HG03066 (cell line): ENCODE data around the gene SCAI.
"Not testable (repeated sequence)": the region's sequence is repeated elsewhere in the genome, so short reads cannot be mapped to it uniquely, and the experiment has no call there.

Source experiments
- ATAC-seq: cut with Tn5 transposase; IDR thresholded peaks from one replicate; pipeline ENCODE4 v1.9.1; 2021; ENCODE audit warnings: low read depth; ENCODE audit not compliant: unreplicated experiment

Gene SCAI

DNA sequence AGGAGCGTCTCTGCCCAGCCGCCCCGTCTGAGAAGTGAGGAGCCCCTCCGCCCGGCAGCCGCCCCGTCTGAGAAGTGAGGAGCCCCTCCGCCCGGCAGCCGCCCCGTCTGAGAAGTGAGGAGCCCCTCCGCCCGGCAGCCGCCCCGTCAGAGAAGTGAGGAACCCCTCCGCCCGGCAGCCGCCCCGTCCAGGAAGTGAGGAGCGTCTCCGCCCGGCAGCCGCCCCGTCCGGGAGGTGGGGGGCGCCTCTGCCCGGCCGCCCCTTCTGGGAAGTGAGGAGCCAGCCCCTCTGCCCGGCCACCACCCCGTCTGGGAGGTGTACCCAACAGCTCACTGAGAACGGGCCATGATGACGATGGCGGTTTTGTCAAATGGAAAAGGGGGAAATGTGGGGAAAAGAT, 34.8 kb downstream of the SCAI start:
- not testable (repeated sequence) for ATAC-seq

DNA sequence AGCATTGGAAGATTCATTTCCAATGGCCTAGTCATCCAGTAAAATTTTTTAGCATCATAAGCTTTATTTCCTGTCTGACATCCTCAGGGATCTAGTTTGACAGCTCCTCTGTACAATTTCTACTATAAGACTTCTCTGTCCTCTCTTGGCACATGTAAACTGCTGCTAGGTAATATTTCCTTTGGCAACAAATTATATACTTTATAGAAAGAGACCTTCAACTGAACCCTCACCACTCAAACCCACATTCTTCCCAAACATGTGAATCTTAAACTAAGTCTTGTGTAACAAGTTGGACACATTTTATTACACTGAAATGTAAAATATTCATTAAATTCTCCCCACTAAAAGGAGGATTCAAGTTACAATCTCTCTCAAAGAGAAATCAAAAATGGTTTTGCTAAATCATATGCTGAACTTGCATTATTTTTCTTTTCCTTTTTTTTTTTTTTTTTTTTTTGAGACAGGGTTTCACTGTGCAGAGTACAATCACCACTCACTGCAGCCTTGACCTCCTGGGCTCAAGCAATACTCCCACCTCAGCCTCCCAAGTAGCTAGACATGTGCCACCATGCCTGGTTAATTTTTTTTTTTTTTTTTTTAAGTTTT, 36.9 kb downstream of the SCAI start:
- no peak for ATAC-seq

DNA sequence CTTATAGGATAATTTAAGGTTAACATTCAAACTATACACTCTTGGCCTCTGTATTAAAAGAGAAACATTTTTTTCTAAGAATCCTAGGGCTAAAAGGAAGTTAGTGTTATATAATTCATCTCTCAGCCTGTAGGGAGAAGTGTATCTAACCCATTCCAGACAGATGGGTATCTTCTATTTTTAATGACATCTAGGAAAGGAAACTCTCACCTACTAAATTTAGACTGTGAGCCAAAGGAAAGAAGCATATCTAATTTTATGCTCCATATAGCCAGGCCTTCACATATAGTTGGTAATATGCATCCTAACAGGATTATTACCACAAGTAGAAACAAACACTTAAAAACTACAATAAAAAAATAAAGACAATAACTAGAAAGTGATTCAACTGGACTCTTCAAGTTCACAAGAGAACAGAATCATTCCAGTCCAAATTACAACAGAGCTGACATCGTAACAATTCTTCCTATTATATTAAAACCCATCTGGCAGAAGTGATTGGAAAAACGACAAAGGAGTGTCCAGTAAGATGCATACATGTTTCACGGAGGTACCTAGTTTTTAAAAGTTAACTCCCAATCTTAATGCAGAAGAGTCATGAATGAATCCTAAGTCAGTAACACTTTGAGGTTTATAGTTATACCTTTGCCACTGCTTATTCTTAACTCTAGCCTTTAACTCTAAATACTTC, 39.4 kb downstream of the SCAI start:
- ATAC-seq = no peak

DNA sequence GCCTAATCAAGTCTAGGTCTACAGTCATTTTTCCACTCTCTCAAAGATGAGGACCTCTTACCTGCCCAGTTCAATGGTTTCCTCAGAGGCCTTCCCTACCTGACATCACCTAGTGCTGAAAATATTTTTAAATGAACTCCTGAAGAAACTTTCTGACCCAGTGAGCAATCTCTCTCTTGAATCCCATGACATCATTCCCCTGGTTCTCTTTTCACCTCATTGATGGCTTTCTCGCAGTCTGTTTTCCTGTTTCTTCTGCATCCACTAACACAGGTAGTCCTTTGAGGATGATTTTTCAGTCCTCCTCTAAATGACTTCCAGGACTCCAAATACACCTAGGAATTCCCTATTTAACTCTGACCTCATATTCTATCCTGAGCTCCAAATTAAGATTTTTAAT, 40.3 kb downstream of the SCAI start:
- ATAC-seq = no peak

DNA sequence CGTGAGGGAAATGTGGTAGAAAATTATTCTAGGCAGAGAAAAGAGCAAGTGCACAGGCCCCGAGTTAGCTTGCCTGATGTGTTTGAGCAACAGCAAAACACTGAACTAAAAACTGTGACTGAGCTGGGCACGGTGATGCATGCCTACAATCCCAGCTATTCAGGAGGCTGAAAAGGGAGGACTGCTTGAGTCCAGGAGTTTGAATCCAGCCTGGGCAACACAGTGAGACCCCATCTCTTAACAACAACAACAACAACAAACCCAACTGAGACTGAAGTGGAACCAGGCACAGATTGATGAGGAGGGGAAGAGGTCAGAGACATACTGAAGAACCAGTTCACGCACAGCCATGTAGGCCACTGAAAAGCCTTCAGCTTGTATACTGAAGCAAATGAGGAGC, 42.5 kb downstream of the SCAI start:
- ATAC-seq = no peak

DNA sequence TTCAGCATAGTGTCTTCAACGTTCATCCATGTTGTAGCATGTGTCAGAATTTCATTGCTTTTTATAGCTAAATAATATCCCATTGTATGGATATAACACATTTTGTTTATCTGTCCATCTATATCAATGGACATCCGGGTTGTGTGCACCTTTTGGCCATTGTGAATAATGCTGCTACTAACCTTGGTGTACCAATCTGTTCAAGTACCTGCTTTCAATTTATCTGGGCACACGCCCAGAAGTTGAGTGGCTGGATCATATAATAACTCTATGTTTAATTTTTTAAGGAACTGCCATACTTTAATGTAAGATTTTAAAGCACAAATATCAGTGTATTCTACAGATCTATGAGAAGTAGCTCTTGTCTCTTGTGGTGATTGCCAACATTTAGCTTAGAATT, 43.5 kb downstream of the SCAI start:
- no peak for ATAC-seq

DNA sequence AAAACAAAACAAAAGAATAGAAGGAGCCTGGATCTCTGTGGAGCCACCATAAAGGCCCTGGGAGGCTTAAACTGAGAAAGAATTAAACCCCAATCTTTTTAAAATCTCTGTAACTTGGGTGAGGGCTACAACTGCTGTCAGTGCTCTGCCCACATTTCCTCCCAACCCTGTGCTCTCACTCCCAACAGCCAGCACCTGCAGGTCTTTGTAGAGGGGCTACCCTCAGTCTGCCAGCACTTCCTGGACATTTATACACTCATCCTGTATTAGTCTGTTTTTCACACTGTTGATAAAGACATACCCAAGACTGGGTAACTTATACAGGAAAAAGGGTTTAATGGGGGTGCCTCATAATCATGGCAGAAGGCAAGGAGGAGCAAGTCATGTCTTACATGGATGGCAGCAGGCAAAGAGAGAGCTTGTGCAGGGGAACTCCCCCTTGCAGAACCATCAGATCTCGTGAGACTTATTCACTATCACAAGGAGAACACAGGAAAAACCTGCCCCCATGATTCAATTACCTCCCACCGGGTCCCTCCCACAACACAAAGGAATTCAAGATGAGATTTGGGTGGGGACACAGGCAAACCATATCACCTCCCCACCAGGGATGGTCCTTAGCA, 47.4 kb downstream of the SCAI start:
- ATAC-seq = no peak

DNA sequence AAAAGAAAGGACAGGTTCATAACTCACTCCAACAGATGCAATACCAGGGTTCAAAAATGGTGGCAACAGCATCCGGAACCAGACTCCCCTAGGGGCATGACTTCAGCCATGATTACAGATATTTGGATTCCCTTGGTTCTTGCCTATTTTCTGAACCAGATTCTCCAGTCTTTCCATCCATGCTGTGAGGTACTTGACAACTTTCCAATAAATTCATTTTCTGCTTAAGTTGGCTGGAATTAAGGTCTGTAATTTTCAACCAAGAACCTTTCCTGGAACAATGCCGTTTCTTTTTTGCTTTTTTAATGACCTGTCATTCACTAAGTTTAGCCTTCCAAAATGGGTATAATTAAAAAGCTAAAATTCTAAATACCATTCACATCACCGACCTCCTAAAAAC, 52.2 kb downstream of the SCAI start:
- no peak for ATAC-seq

DNA sequence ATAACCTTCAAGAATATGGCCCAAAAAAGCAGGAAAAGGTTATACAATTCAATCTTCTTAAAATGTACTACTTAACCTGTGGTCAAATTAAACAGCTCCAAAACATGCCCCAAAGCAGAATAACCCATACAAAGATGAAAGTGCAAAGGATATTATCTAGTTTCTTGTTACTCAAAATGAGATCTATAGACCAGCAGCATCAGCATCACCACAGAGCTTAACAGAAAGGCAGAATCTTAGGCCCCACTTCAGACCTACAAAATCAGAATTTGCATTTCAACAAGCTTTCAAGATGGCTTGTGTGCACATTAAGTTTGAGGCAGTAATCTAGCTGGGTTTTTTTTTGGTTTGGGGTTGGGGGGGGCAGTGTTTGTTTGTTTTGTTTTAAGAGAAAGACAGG, 54.0 kb downstream of the SCAI start:
- ATAC-seq = no peak

DNA sequence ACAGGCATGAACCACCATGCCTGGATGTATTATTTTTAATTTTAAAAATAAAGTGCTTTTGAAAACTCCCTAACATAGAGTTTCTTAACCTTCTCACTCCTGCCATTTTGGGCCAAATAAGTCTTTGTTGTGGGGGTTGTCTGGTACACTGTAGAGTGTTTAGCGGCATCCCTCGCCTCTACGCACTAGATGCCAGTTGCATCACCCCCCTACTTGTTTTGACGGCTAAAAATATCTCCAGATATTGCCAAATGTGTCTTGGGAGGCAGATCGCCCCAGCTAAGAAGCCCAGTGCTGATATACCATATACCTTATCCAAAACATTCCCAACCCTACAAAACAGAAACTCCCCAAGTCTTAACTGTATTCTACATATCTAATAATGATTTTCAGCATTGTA, 54.6 kb downstream of the SCAI start:
- ATAC-seq = no peak

DNA sequence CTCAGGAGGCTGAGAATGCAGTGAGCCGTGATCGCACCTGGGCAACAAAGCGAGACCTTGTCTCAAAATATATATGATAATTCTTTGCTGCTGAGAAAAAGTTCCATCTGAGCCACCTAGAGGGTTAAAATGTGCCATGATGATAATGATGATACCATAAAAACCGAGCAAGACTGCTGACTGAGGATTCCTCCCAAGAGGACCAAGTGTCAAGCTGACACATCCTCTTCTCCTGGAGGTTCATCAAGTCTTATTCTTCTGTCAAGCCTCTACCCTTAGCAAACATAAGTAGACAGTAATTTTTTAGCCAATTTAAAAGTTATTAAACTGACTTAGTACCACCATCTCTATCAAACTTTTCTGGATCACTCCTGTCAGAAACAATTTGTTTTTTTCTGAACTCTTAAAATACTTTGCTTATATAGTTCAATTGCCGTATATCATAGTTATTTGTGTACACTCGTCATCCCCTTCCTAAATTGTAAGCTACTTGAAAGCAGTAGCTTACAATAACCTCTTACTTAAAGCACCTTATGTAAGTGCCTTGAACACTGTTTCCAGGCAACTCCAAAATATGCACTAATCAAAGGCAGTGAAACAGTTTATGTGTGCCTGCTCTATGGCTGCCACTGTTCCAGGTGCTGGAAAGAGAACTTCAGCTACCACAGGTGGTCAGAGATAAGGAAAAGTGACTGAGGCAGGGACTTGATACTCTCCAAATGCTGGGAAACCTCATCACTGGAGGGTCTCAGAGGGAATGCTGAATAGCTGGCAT, 57.4 kb downstream of the SCAI start:
- no peak for ATAC-seq

DNA sequence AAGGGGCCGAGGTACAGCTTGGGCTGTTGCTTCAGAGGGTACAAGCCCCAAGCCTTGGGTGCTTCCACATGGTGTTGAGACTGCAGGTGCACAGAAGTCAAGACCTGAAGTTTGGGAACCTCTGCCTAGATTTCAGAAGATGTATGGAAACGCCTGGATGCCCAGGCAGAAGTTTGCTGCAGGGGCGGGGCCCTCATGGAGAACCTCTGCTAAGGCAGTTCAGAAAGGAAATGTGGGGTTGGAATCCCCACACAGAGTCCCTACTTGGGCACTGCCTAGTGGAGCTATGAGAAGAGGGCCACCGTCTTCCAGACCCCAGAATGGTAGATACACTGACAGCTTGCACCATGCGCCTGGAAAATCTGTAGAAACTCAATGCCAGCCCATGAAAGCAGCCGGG, 61.1 kb downstream of the SCAI start:
- not testable (repeated sequence) for ATAC-seq

DNA sequence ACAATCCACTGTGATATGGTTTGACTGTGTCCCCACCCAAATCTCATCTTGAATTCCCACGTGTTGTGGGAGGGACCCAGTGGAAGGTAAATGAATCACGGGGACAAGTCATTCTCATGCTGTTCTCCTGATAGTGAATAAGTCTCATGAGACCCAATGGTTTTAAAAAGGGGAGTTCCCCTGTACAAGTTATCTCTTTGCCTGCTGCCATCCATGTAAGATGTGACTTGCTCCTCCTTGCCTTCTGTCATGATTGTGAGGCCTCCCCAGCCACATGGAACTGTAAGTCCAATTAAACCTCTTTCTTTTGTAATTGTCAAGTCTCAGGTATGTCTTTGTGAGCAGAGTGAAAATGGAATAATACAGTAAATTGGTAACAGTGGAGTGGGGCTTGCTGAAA, 62.5 kb downstream of the SCAI start:
- ATAC-seq = not testable (repeated sequence)

DNA sequence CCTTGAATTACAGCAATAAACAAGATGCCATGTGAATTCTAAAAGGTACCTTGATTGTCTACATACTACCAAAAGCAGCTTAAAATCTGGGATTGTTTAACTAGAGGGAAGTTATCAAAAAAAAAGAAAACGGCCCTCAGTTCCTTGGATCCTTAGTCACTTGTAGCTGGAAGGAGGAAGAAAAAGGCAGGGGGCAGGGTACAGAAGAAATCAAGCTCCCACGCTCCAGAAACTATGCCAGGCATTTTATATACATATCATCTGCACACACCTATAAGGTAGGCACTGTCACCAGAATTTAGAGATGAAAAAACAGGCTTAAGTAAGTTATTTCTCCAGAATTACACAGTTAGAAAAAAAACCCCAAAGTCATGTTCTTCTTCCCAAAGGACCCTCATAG, 63.4 kb downstream of the SCAI start:
- no peak for ATAC-seq

DNA sequence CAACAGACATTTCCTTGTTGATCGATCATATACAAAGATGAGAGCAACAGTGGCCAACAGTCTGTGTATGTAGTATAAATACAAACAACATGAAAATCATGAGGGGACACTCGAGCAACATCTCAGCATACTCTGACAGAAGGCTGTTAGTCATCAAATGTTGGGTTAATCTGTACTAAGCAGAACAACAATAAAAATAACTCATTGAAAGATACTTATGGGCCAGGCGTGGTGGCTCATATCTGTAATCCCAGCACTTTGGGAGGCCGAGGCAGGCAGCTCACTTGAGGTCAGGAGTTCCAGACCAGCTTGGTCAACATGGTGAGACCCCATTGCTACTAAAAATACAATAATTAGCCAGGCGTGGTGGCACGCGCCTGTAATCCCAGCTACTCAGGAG, 67.3 kb downstream of the SCAI start:
- no peak for ATAC-seq

DNA sequence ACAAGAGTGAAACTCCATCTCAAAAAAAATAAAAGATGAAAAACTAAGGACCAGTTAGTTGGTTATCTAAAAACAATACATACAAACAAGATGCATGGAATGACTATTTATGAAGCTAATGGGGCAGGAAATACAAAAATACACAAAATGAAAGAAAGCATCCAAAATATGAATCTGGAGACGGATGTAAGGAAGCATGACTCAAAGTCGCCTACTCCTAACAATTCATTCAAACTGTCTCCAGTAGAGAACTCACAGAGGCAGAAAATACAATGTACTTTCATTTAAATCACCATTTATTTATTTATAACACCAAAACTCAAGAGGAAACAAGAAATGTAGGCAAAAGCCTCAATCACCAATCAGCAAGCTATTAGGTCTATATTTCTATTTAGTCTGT, 68.4 kb downstream of the SCAI start:
- no peak for ATAC-seq

DNA sequence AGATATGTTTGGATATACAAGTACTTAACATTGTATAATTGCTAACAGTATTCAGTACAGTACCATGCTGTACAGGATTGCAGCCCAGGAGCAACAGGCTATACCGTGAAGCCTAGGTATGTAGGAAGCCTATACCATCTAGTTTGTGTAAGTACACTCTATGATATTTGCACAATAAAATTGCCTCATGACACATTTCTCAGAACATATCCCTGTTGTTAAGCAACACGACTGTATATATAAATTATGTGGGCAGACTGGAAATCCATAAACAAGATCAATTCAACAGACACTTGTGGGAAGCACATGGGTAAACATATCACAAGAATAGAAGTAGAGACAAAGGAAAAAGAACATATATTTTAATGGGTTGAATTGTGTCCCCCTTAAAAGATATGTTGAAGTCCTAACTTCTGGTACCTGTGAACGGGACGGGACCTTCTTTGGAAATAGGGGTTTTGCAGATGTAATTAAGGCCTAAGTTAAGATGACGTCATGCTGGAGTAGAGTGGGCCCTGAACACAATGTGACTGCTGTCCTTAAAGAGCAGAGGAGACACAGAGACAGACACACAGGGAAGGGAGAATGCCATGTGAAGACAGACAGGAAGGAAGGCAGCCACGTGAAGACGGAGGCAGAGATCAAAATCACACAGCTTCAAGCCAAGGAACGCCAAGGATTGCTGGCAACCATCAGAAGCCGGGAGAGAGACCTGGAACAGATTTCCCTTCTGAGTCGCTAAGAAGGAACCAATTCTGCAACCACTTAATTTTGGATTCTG, 76.3 kb downstream of the SCAI start:
- no peak for ATAC-seq

DNA sequence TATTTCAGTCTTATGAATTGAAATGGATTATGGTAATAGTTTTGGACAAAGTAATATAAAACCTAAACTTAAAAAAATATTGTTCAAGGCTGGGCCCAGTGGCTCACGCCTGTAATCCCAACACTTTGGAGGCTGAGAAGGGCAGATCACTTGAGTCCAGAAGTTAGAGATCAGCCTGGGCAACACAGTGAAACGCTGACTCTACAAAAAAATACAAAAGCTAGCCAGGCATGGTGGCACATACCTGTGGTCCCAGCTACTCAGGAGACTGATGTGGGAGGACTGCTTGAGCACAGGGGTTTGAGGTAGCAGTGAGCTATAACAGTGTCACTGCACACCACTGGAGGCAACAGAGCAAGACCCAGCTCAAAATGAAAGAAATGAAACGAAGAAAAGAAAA, 81.9 kb downstream of the SCAI start:
- ATAC-seq = no peak

DNA sequence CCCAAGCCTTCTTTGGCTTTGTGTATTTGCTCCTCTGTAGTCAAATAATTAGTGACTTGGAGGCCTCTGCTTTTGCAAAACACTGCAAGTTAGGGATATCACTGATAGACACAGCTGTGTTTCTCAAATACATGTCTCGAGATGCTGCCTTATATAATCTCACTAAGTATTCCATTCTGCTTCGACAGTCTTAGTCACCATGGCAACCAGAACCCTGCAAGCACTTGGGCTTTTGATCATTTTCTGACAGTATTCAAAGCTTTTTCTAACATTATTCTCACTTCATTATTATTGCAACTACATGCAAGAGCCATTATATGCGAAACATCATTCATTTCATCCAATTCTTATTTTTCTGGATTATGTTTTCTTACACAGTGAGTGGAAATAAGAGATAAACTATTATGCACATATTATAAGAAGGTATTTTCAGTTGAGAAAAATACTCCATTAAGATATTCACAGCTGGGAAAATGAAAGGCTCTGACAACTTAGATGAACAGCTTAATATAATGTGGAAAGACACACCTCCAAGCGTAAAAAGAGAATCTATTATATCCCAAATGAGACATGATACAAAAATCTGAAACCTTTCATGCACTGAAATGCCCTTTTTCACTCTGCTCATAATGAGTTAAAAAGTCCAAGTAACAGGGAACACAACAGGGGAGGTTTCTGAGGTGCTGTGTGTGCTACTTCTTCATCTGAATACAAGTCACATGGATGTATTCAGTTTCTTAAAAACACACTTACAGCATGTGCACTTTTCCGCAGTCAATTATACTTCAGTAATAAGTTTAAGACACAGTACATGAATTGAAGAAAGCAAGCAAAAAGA, 93.9 kb downstream of the SCAI start:
- ATAC-seq = no peak

DNA sequence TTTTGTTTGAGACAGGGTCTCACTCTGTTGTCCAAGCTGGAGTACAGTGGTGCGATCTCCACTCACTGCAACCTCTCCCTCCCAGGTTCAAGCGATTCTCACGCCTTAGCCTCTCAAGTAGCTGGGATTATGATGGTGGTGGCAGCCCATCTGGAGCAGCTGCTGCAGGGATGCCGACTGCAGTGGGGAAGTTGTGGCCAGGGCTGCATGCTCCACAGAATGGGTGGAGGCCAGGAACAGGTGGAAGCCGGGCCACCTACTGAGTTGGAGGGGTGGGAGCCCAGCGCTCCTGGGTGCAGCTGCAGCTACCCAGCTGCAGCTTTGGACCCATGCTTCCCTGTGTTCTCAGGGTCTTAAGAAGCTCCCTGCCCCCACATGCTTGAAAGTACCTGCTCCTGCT, 99.7 kb downstream of the SCAI start:
- ATAC-seq = no peak
